CD4-positive, alpha-beta T cell treated with Interleukin-17A for 4 hours (primary cell): ENCODE results near the gene CDHR1.
"Not testable (repeated sequence)": the region's sequence is repeated elsewhere in the genome, so short reads cannot be mapped to it uniquely, and the experiment has no call there.

Experiments
- DNase-seq: peaks from one replicate; pipeline ENCODE4 v3.0.0-alpha.2; 2020; ENCODE audit warnings: mixed read lengths

CDHR1 gene

GRCh38 chr10:84194424-84195043 lies at the start of gene CDHR1:
Gene CDHR1 (plus strand): TSS chr10:84194537. CDS start chr10:84194761, 224 bp downstream.
- DNase-seq = peak; percentile 47

DNA sequence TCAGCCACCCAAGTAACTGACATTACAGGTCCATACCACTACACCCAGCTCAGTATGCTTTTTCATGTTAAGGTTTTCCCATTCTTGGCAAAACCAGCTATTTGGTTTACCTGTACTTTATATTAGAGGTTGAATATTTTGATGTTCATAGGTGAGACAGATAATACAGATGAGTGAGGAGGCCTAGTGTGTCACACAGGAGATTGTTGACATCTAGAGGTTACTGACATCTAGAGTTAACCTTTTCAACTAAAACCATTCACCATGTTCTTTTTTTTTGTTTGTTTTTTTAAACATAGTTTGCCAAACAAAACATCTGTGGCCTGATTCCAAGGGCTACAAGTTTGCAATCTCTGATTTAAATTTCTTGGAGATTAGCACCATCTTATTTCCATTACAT lies 47.0 kb upstream of the CDHR1 start:
- DNase-seq = no peak

DNA sequence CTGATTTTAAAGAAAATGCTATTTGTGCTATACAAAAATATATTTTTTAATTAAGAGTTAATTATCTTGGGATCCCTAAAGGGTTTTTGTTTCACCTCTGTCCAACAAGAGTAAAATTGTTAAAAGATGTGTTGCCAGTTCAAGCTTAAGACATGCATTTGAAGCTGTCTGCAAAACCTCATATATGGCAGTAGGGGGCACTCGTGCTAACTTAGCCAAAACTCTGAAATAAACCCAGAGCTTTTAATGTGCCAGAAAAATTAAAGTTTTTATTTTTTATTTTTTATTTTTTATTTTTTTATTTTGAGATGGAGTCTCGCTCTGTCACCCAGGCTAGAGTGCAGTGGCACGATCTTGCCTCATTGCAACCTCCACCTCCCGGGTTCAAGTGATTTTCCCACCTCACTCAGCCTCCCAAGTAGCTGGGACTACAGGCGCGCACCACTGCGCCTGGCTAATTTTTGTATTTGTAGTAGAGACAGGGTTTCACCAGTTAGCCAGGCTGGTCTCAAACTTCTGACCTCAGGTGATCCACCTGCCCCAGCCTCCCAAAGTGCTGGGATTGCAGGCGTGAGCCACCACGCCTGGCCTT lies 46.2 kb upstream of the CDHR1 start:
- DNase-seq = peak; percentile 27

DNA sequence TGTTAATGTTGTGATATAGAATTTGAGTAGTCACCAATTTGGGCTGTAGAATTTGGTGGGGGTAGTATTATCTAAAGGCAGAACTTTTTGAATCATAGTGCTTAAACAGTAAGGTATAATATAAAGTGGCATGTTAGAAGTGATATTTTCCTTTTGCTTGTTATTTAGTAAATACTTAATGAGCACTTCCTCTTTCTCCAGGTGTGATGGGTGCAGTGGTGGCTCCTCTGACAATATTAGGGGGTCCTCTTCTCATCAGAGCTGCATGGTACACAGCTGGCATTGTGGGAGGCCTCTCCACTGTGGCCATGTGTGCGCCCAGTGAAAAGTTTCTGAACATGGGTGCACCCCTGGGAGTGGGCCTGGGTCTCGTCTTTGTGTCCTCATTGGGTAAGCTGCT lies 44.5 kb upstream of the CDHR1 start:
- DNase-seq = no peak

GRCh38 chr10:84152769-84153168 lies 41.6 kb upstream of the CDHR1 start:
- DNase-seq = no peak

DNA sequence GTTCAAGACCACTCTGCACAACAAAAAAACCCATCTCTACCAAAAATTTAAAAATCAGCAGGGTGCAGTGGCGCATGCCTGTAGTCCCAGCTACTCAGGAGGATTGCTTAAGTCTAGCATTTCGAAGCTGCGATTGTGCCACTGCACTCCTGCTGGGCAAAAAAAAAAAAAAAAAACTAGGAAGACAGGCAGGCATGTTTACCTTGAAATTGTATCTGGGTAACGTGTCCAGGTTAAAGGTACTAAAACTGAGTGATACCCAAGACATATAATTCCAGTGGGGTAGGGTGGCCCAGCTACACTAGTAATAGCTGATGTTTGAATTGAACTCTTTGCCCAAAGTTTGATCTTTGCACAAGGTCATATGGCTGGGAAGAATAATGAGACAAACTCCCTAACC lies 38.8 kb upstream of the CDHR1 start:
- no peak for DNase-seq

DNA sequence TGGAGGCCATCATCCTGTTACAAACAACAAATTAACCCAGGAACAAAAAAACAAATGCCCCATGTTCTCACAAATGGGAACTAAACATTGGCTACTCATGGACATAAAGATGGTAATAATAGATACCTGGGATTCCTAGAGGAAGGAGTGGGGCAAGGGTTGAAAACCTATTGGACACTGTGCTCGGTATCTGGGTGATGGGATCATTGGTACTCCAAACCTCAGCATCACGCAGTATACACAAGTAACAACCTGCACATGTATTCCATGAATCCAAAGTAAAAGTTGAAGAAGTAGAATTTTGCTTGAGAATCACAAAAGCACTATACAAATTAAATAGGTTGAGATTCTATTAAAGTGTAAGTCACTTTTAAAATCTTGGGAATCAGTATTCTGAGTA lies 38.3 kb upstream of the CDHR1 start:
- no peak for DNase-seq

DNA sequence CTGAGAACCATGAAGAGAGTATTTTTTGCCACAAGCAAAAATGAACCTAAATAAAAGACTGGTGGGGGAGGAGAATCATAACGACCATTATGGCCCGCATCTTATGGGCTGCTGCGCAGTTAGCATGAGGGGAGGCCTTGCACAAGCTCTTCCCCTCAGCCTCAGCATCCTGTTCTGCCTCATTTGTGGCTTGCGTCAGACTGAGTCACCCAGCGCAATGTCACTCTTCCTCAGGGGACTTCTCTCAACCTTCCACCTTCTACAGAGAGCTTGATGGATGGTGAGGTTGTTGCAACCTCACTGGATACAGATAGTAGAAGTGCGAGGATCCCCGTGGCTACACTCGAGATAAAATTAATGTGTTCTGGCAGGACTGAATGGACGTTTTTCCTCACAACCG lies 37.6 kb upstream of the CDHR1 start:
- peak; percentile 34 for DNase-seq

- no peak for DNase-seq
These were observed 36.3 kb upstream of the CDHR1 start for GRCh38 chr10:84158061-84158460.

GRCh38 chr10:84158550-84158949 lies 35.8 kb upstream of the CDHR1 start:
- no peak for DNase-seq

DNA sequence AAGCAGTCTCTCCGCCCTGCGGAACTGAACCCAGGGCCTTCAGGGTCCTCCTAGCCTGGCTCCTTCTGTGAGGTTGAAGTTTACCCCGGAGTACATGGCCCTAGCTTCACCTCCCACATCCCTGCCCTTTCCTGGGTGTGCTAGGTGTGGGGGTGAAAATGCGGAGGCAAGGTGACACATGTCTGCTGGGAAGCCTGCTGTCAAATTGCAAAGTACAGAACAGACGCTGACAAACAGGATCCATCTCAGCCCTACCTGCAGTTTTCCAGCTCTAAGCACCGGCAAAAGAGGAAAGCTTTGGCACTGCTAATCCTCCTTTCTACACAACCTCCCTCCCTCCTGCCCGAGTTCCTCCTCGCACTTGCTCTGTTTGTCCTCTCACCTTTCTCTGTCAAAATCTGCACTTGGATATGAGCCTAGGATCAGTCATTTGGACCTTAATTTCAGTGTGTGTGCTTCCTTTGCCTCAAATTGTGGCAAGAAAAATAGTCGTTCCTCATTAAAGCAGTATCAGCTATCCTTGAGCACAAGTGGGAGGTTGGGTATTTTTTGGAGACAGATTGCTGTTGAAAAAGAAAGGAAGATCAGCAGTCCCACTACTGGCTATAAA lies 35.2 kb upstream of the CDHR1 start:
- DNase-seq = no peak

DNA sequence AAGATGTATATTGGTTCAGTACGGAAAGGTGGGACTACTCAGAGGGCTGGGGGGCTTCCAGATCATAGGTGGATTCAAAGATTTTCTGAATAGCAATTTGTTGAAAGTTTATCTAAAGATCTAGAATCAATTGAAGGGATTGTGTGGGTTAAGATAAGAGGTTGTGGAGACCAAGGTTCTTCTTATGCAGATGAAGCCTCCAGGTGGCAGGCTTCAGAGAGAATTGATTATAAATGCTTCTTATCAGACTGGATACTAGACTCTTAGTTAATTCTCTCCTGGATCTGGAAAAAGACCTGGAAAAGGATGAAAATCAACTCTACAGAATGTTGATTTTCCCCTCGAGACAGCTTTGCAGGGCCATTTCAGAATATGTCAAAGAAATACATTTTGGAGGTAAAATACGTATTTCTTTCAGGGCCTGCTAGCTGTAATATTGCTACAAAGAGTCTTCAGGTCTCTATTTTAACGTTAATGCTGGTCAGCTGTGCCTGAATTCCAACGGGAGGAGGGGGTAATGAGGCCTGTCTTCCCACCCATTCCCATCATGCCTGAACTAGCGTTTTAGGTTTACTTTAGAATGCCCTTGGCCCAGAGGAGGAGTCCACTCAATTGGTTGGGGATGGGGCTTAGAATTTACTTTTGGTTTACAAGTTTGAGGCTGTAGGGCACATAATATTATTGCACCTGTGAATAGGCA lies 33.5 kb upstream of the CDHR1 start:
- no peak for DNase-seq

DNA sequence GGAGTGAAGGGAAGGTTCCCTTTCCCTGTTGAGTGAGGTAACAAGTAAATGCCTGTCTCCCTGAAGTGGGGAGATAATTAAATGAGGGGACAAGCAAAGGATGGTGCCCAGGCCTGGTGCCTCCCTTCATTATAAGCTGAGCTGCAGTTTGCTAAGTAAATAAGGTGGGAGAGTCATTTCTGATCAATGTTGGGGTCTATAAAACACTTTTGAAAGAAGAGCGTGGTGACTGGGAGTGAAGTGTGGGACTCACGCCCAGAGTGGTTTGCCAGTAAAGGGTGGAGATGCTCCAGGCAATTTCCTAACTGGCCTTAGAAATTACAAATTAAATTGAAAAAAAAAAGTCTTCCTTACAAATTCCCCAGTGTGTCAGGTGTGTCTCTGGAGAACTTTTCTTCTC lies 30.3 kb upstream of the CDHR1 start:
- DNase-seq = no peak

- no peak for DNase-seq
These were observed 29.9 kb upstream of the CDHR1 start for GRCh38 chr10:84164442-84164841.

- no peak for DNase-seq
These were observed 27.6 kb upstream of the CDHR1 start for GRCh38 chr10:84166620-84167288.

- not testable (repeated sequence) for DNase-seq
These were observed 27.1 kb upstream of the CDHR1 start for GRCh38 chr10:84167289-84167653.

- not testable (repeated sequence) for DNase-seq
These were observed 26.0 kb upstream of the CDHR1 start for GRCh38 chr10:84168382-84168781.

DNA sequence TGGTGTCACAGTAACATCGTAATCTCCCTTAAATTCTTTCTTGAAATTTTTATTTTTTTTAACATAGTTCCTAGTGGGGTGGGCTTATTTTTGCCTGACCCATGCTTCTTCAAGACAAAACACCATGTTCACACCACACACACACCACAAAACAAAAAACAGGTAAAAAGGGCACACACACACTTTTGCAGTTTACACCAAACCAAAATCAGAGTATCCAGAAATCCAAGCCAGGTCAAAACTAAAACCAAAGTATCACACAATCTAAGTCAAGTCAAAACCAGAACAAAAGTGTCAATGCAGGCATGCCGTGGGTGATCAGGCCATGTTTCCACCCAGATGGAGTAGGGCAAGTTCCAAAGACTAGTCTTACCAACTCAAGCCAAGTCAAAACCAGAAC lies 23.1 kb upstream of the CDHR1 start:
- DNase-seq = not testable (repeated sequence)

- DNase-seq = not testable (repeated sequence)
These were observed 22.5 kb upstream of the CDHR1 start for GRCh38 chr10:84171700-84172466.

- DNase-seq = no peak
These were observed 21.6 kb upstream of the CDHR1 start for GRCh38 chr10:84172467-84173356.

GRCh38 chr10:84173501-84173929 lies 20.8 kb upstream of the CDHR1 start, which contains the start of gene GPR15LG:
Gene GPR15LG (plus strand): TSS chr10:84173801. CDS start chr10:84173852, 51 bp downstream.
- no peak for DNase-seq
